Measurements from ENCODE around the gene CIART. TPM values are rescaled to one million over a fixed set of nuclear protein-coding genes. Genes with fewer than 3 reads are reported as not detected.

The CIART gene
- total RNA-seq, 4 donors from 2014 or later = 13.7 to 26.0 (median 14.2) TPM

GRCh38 chr1:150280138-150280707, 2.1 kb upstream of the CIART start:
- Histone ChIP-seq H3K27ac (replicated peaks in 1 of 4) (peak overlapping the region; percentile 91 to 96 (median 95)), H3K27me3 (no peaks in the 10 kb centered on the region), H3K9me3 (no peaks in the 10 kb centered on the region), H3K36me3 (peaks cover 0 to 12% (median 7%) of the 10 kb centered on the region in 4 donors), H3K4me3 (no peak overlapping the region), H3K4me1 (peaks cover 23 to 47% (median 44%) of the 10 kb centered on the region in 4 donors)
- intact Hi-C loops (cut with DNase I) = loop anchor here (2.0 kb wide), 1 partner anchor 23 kb away; the partner anchor contains the start of gene CA14
- no peak for DNase-seq (ENCODE audit: extremely low spot score)
- no peak for TF ChIP-seq POLR2AphosphoS5 (IDR thresholded peaks at IDR 0.05)
- TF ChIP-seq EP300 (IDR thresholded peaks at IDR 0.05) = no peak
- TF ChIP-seq CTCF (IDR thresholded peaks at IDR 0.05) = no peak
- TF ChIP-seq POLR2A (IDR thresholded peaks at IDR 0.05; ENCODE audit: low read depth) = no peak
- WGBS = 87% methylated on average over 6 of the region's 6 CpGs

- H3K4me3 ChIP-seq = peak overlapping the region; percentile 62 to 77 (median 69)
- peak; percentile 94 for DNase-seq (ENCODE audit: extremely low spot score)
- no peaks in the 10 kb centered on the region for H3K27me3 ChIP-seq
- no peak for TF ChIP-seq EP300 (IDR thresholded peaks at IDR 0.05)
- TF ChIP-seq POLR2A (IDR thresholded peaks at IDR 0.05; ENCODE audit: low read depth) = peak; percentile 5
- peak; percentile 74 to 85 (median 74) for TF ChIP-seq CTCF (IDR thresholded peaks at IDR 0.05)
- TF ChIP-seq POLR2AphosphoS5 (IDR thresholded peaks at IDR 0.05) = no peak
- peak overlapping the region; percentile 91 to 96 (median 95) for H3K27ac ChIP-seq (replicated peaks in 1 of 4)
- H3K9me3 ChIP-seq = no peaks in the 10 kb centered on the region
- intact Hi-C loops (cut with DNase I) = loop anchor here (2.0 kb wide), 1 partner anchor 24 kb away; the partner anchor contains the start of gene CA14
- peaks cover 2 to 21% (median 11%) of the 10 kb centered on the region in 4 donors for H3K36me3 ChIP-seq
- H3K4me1 ChIP-seq = peaks cover 23 to 49% (median 46%) of the 10 kb centered on the region in 4 donors
- WGBS = 4% methylated on average over 15 of the region's 15 CpGs
Measured at GRCh38 chr1:150281221-150281757, 1.1 kb upstream of the CIART start.

- H3K36me3 ChIP-seq = peaks cover 9 to 34% (median 20%) of the 10 kb centered on the region in 4 donors
- no peaks in the 10 kb centered on the region for H3K9me3 ChIP-seq
- intact Hi-C loops (cut with DNase I) = no loop called here
- peak overlapping the region; percentile 91 to 96 (median 95) for H3K27ac ChIP-seq (replicated peaks in 1 of 4)
- H3K4me1 ChIP-seq = peaks cover 23 to 49% (median 46%) of the 10 kb centered on the region in 4 donors
- DNase-seq (ENCODE audit: extremely low spot score) = no peak
- H3K4me3 ChIP-seq = peak overlapping the region; percentile 62 to 77 (median 69)
- no peaks in the 10 kb centered on the region for H3K27me3 ChIP-seq
- TF ChIP-seq EP300 (IDR thresholded peaks at IDR 0.05) (no peak), POLR2AphosphoS5 (IDR thresholded peaks at IDR 0.05) (peak; percentile 37 to 94), POLR2A (IDR thresholded peaks at IDR 0.05; ENCODE audit: low read depth) (no peak), CTCF (IDR thresholded peaks at IDR 0.05) (no peak)
- 3% methylated on average over 14 of the region's 21 CpGs for WGBS
Measured at GRCh38 chr1:150282558-150282958, 204 bp downstream of the CIART start.

GRCh38 chr1:150283260-150283659, 906 bp downstream of the CIART start:
- H3K4me1 ChIP-seq = peaks cover 23 to 49% (median 46%) of the 10 kb centered on the region in 4 donors

More at GRCh38 chr1:150283260-150283659, 906 bp downstream of the CIART start:
- no peak for TF ChIP-seq EP300 (IDR thresholded peaks at IDR 0.05)
- no peak for TF ChIP-seq CTCF (IDR thresholded peaks at IDR 0.05)
- TF ChIP-seq POLR2AphosphoS5 (IDR thresholded peaks at IDR 0.05) = no peak
- TF ChIP-seq POLR2A (IDR thresholded peaks at IDR 0.05; ENCODE audit: low read depth) = no peak
- H3K27me3 ChIP-seq = no peaks in the 10 kb centered on the region
- peak overlapping the region; percentile 91 to 96 (median 95) for H3K27ac ChIP-seq (replicated peaks in 1 of 4)
- intact Hi-C loops (cut with DNase I) = no loop called here
- WGBS = 68% methylated on average over 12 of the region's 12 CpGs
- no peaks in the 10 kb centered on the region for H3K9me3 ChIP-seq
- DNase-seq (ENCODE audit: extremely low spot score) = no peak
- H3K36me3 ChIP-seq = peaks cover 9 to 41% (median 24%) of the 10 kb centered on the region in 4 donors
- H3K4me3 ChIP-seq = peak overlapping the region; percentile 62 to 77 (median 69)
